NCI-H510A (cell line): Measurements from ENCODE around the gene VPS16.
"Not testable (repeated sequence)": the region's sequence is repeated elsewhere in the genome, so short reads cannot be mapped to it uniquely, and the experiment has no call there.

Experiments
- DNase-seq: peaks from one replicate; lab custom pipeline; 2025; lab: John Stamatoyannopoulos, UW

Gene VPS16

GRCh38 chr20:2871661-2872458 lies 31.3 kb downstream of the VPS16 start:
- no peak for DNase-seq

GRCh38 chr20:2872459-2873009 lies 32.0 kb downstream of the VPS16 start:
- DNase-seq: peak; percentile 39

GRCh38 chr20:2873010-2873746 lies 32.6 kb downstream of the VPS16 start, which contains the start of gene PTPRA:
Gene PTPRA, plus strand, starts transcription at chr20:2873481. Its CDS starts 90,797 bp downstream, at chr20:2964278.
- DNase-seq: peak; percentile 92

GRCh38 chr20:2873747-2874041 lies 33.1 kb downstream of the VPS16 start:
- DNase-seq: no peak

- DNase-seq: no peak
These were observed 33.9 kb downstream of the VPS16 start for GRCh38 chr20:2874456-2874855.

- no peak for DNase-seq
These were observed 35.2 kb downstream of the VPS16 start for GRCh38 chr20:2875690-2876203.

GRCh38 chr20:2878515-2878914 lies 38.0 kb downstream of the VPS16 start:
- DNase-seq: no peak

GRCh38 chr20:2879146-2879545 lies 38.6 kb downstream of the VPS16 start:
- DNase-seq: no peak

GRCh38 chr20:2880650-2881049 lies 40.1 kb downstream of the VPS16 start:
- no peak for DNase-seq

GRCh38 chr20:2883726-2884637 lies 43.4 kb downstream of the VPS16 start:
- DNase-seq: no peak

- no peak for DNase-seq
These were observed 47.2 kb downstream of the VPS16 start for GRCh38 chr20:2887715-2888114.

- no peak for DNase-seq
These were observed 47.8 kb downstream of the VPS16 start for GRCh38 chr20:2888224-2888955.

GRCh38 chr20:2889209-2889608 lies 48.7 kb downstream of the VPS16 start:
- DNase-seq: no peak

- no peak for DNase-seq
These were observed 49.3 kb downstream of the VPS16 start for GRCh38 chr20:2889797-2890196.

- DNase-seq: no peak
These were observed 50.2 kb downstream of the VPS16 start for GRCh38 chr20:2890742-2891141.

- no peak for DNase-seq
These were observed 50.8 kb downstream of the VPS16 start for GRCh38 chr20:2891343-2891742.

GRCh38 chr20:2892376-2892775 lies 51.8 kb downstream of the VPS16 start:
- DNase-seq: no peak

- no peak for DNase-seq
These were observed 53.7 kb downstream of the VPS16 start for GRCh38 chr20:2894221-2894620.

- not testable (repeated sequence) for DNase-seq
These were observed 54.6 kb downstream of the VPS16 start for GRCh38 chr20:2895154-2895553.

GRCh38 chr20:2899243-2899642 lies 58.7 kb downstream of the VPS16 start:
- DNase-seq: no peak
